ENCODE data around the gene ISCA2. TPM values are rescaled to one million over a fixed set of nuclear protein-coding genes. Genes with fewer than 3 reads are reported as not detected.
A peak's percentile ranks its signal among the peaks of the same experiment; 100 is the strongest.

ISCA2 gene
- total RNA-seq, 2 experiments from 2014 or later = 38.4 to 50.0 TPM

- H3K4me2 ChIP-seq (ENCODE audit: low read length) = peak overlapping the region; percentile 89
- DNase-seq (ENCODE audit: low spot score) = no peak
- CTCF ChIA-PET (ENCODE audit: unreplicated experiment) = no interaction called here
These were observed 1.8 kb downstream of the ISCA2 start for GRCh38 chr14:74495356-74495755.

DNA sequence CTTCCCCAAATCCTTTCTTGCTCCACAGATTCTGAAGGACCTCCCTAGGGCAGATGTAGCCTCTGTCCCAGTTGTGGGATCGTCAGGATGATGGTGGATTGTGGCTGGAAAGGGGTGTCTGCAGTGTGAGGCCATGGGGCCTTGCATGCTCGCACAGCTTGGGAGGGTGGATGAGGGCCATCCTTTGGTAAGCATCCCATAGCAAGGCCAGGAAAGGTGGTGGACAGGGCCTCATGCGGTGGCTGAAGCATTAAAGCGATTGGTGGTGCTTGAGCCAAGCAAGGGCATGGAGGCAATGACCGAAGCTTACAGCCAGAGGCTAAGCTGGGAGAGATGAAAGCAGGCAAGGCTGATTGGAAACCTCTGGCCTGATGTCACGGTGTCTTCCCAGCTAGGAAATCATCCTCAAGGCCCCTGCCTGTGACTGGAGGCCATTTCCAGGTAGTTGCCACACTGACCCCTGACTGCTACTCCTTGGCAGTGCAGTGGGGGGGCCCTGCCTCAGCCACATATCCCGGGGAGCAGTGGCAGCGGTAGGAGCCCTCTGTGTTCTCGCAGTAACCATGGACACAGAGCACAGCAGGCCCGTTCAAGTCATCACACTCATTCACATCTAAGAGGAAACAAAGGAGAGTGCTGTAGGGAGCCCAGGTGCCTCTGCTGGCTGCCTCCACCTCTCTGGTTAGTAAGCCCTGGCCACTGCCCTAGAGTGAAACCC, 7.0 kb downstream of the ISCA2 start:
- Histone ChIP-seq H3K27ac (ENCODE audit: low read depth, low read length, poor library complexity, severe bottlenecking) (no peak overlapping the region), H3K4me1 (ENCODE audit: insufficient read depth, low read length, poor library complexity, severe bottlenecking) (peaks cover 4% of the 10 kb centered on the region), H3K79me2 (ENCODE audit: insufficient read depth, low read depth, low read length) (no peaks in the 10 kb centered on the region), H2AFZ (ENCODE audit: low read length) (no peak overlapping the region), H3K4me2 (ENCODE audit: low read length) (no peak overlapping the region), H3K9me2 (ENCODE audit: insufficient read depth, low read length) (no peaks in the 10 kb centered on the region), H3K36me3 (ENCODE audit: insufficient read depth, low read length) (peaks cover 10% of the 10 kb centered on the region; the same call in 1 of the 2 replicates), H3K4me3 (ENCODE audit: low read depth, low read length, poor library complexity, severe bottlenecking) (no peak overlapping the region), H4K20me1 (ENCODE audit: insufficient read depth, low read length) (no peaks in the 10 kb centered on the region), H3K9me3 (ENCODE audit: low read length) (no peaks in the 10 kb centered on the region)
- no peak for DNase-seq (ENCODE audit: low spot score)
- BruUV-seq (replicated peaks) = no TSS peak
- POLR2A ChIA-PET = interaction anchor here (1.2 to 1.6 kb wide), 2 partner anchors 11 to 25 kb away, joined by 4 read pairs; no protein-coding TSS in a partner anchor
- intact Hi-C loops (cut with micrococcal nuclease; ENCODE audit: unreplicated experiment) = loop anchor here (5.0 kb wide), 1 partner anchor 107 kb away; no protein-coding TSS in a partner anchor
- TF ChIP-seq EZH2phosphoT487 (IDR thresholded peaks at IDR 0.05; ENCODE audit: borderline replicate concordance, low read depth, low read length) = no peak
- TF ChIP-seq CTCF (conservative IDR thresholded peaks at IDR 0.05; ENCODE audit: low read length) = no peak
- CTCF ChIA-PET (ENCODE audit: unreplicated experiment) = interaction anchor here (1.0 kb wide), 1 partner anchor 25 kb away, joined by 4 read pairs; no protein-coding TSS in a partner anchor

More at GRCh38 chr14:74495356-74495755, 1.8 kb downstream of the ISCA2 start:
- Histone ChIP-seq H3K36me3 (ENCODE audit: insufficient read depth, low read length) (peaks cover 14% of the 10 kb centered on the region; the same call in 1 of the 2 replicates), H3K4me3 (ENCODE audit: low read depth, low read length, poor library complexity, severe bottlenecking) (peak overlapping the region; percentile 89), H4K20me1 (ENCODE audit: insufficient read depth, low read length) (no peaks in the 10 kb centered on the region), H3K79me2 (ENCODE audit: insufficient read depth, low read depth, low read length) (peaks cover 10% of the 10 kb centered on the region; the same call in 1 of the 2 replicates), H3K9me2 (ENCODE audit: insufficient read depth, low read length) (no peaks in the 10 kb centered on the region), H3K9me3 (ENCODE audit: low read length) (no peaks in the 10 kb centered on the region), H2AFZ (ENCODE audit: low read length) (no peak overlapping the region), H3K4me1 (ENCODE audit: insufficient read depth, low read length, poor library complexity, severe bottlenecking) (peaks cover 30% of the 10 kb centered on the region), H3K27ac (ENCODE audit: low read depth, low read length, poor library complexity, severe bottlenecking) (peak overlapping the region; percentile 24)
- no peak for TF ChIP-seq CTCF (conservative IDR thresholded peaks at IDR 0.05; ENCODE audit: low read length)
- TF ChIP-seq EZH2phosphoT487 (IDR thresholded peaks at IDR 0.05; ENCODE audit: borderline replicate concordance, low read depth, low read length) = no peak
- intact Hi-C loops (cut with micrococcal nuclease; ENCODE audit: unreplicated experiment) = loop anchor here (10.0 kb wide), 1 partner anchor 171 kb away; no protein-coding TSS in a partner anchor
- no TSS peak for BruUV-seq (replicated peaks)
- POLR2A ChIA-PET = interaction anchor here (0.7 to 1.8 kb wide), 2 partner anchors 8 to 93 kb away, joined by 3 to 4 read pairs; no protein-coding TSS in a partner anchor

All from OCI-LY7 (cell line).